ENCODE data around the gene INTS1.
"Not testable (repeated sequence)": the region's sequence is repeated elsewhere in the genome, so short reads cannot be mapped to it uniquely, and the experiment has no call there.

INTS1 gene

GRCh38 chr7:1529383-1530116 is 25.4 kb upstream of the INTS1 start:
- DNase-seq, result no peak

- DNase-seq, result no peak
Observed at GRCh38 chr7:1526271-1526754, 22.1 kb upstream of the INTS1 start.

- DNase-seq, result no peak
Observed at GRCh38 chr7:1525409-1525808, 21.2 kb upstream of the INTS1 start.

- no peak for DNase-seq
Observed at GRCh38 chr7:1523844-1524243, 19.7 kb upstream of the INTS1 start.

- no peak for DNase-seq
Observed at GRCh38 chr7:1523208-1523607, 19.0 kb upstream of the INTS1 start.

DNA sequence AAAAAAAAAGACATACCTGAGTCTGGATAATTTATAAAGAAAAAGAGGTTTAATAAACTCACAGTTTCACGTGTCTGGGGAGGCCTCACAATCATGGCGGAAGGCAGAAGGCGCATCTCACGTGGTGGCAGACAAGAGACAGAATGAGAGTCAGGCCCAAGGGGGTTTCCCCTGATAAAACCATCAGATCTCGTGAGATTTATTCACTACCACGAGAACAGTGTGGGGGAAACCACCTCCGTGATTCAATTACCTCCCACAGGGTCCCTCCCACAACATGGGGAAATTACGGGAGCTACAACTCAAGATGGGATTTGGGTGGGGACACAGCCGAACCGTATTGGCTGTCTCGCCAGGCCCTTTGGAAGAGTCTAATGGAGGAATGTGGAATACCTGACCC is 17.3 kb upstream of the INTS1 start:
- no peak for DNase-seq

- DNase-seq, result no peak
Observed at GRCh38 chr7:1520539-1521234, 16.5 kb upstream of the INTS1 start.

DNA sequence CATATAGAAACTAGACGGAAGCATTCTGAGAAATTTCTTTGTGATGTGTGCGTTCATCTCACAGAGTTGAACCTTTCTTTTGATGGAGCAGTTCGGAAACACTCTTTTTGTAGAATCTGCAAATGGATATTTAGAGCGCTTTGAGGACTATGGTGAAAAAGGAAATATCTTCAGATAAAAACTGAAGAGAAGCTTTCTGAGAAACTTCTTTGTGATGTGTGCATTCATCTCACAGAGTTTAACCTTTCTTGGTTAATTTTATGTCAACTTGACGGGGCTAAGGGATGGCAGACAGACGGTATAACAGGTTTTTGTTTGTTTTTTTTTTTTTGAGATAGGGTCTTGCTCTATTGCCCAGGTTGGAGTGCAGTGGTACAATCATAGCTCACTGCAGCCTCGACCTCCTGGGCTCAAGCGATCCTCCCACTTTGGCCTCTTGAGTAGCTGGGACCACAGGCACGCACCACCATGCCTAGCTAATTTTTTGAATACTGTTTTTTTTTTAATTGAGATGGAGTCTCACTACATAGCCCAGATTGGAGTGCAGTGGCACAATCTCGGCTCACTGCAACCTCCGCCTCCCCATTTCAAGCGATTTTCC is 15.2 kb upstream of the INTS1 start:
- not testable (repeated sequence) for DNase-seq

GRCh38 chr7:1516586-1517251 is 12.5 kb upstream of the INTS1 start:
- DNase-seq, result no peak

GRCh38 chr7:1515509-1515967 is 11.3 kb upstream of the INTS1 start:
- not testable (repeated sequence) for DNase-seq

GRCh38 chr7:1514995-1515401 is 10.8 kb upstream of the INTS1 start:
- DNase-seq, result no peak

DNA sequence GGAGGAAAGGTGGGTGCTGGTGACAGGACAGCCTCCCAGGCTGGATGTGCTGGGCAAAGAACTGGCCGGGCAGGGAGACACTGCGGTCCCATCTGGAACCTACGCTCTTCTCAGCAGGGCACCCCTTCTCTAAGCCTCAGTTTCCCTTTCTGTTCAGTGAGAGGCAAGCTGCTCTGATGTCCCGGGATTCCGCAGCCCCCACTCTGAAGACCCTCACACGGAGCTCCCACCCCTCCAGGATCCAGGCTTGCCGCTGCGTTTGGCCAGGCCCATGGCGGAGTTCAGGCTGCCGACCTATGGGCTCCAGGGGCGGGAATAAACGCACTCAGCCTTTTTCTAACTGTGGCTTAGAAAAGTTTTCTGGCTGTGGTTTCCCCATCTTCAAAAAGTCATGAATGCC is 10.2 kb upstream of the INTS1 start:
- DNase-seq, result no peak

DNA sequence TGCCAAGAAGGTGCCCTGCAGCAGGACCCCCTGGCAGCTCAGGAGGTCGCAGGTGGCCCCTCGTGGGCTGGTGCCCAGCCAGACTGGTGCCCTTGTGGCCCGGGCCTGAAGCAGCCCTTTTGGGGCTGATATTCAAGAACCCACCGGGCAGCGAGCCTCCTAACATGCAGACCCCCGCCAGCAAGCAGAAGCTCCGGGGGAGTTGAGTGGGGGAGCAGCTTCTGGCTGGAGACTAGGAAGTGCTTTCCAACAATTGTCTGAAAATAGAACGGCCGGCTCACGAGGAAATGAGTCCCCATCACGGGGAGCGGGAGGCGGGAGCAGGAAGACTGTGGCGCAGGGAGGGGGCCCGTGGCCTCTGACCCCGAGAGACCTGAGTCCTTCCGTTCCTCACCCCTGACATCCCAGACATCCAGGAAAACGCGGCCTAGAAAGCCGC is 9.5 kb upstream of the INTS1 start:
- DNase-seq, result no peak

DNA sequence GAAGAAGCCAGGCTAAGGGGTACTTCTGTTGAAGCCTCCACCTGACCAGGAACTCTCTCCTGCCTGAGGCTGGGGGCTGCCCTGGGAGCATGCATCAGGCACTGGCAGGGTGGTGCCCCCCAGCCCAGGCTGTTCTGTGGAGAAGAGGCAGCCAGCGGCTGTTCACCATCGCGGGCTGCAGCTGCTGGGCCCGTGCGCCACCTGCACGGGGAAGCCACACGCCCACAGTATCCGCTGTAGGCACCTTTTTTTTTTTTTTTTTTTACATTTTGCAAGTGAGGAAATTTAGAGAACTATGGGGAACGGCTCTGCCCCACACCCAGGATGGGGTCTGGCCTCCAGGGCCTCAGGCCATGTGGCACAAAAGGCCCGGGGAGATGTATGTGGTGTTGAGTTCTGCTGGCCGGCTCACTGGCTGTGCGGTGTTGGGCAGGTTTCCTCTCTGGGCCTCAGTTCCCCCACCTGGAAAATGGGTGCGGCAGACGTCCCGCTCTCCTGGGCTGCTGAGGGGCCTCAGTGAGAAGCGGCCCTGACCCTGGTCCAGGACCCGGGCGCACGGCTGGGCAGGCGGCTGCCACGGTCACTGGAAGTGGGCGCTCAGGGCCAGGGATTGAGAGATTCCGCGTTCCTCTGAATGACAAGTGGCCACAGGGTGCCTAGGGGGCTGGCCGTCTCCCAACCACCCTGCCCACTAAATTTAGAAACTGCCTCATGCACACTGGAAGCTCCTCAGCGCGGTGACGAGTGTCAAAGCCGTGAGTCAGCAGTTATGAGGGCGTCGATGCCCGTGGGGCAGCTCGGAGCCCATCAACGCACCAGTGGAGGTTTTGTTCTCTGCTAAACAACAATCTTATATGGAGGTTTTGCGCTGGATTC is 8.8 kb upstream of the INTS1 start:
- no peak for DNase-seq

GRCh38 chr7:1511444-1512422 is 7.5 kb upstream of the INTS1 start:
- DNase-seq, result no peak

- no peak for DNase-seq
Observed at GRCh38 chr7:1510780-1511154, 6.6 kb upstream of the INTS1 start.

GRCh38 chr7:1509226-1509625 is 5.0 kb upstream of the INTS1 start:
- DNase-seq, result no peak

DNA sequence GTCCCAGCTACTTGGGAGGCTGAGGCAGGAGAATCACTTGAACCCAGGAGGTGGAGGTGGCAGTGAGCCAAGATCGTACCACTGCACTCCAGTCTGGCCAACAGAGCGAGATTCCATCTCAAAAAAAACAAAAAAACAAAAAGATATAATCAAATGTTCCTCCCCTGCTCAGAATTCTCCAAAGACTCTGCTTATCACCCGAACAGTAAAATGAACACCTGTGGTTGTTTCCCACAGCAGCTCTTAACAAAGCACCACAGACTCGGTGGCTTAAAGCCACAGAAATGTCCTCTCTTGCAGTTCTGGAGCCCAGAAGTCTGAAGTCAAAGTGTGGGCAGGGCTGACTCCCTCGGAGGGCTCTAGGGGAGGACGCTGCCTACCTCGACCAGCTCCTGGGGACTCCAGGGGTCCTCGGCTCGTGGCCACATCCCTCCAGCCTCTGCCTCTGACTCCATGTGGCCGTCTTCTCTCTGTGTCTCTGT is 4.1 kb upstream of the INTS1 start:
- no peak for DNase-seq

- DNase-seq, result no peak
Observed at GRCh38 chr7:1505731-1506550, 1.8 kb upstream of the INTS1 start.

DNA sequence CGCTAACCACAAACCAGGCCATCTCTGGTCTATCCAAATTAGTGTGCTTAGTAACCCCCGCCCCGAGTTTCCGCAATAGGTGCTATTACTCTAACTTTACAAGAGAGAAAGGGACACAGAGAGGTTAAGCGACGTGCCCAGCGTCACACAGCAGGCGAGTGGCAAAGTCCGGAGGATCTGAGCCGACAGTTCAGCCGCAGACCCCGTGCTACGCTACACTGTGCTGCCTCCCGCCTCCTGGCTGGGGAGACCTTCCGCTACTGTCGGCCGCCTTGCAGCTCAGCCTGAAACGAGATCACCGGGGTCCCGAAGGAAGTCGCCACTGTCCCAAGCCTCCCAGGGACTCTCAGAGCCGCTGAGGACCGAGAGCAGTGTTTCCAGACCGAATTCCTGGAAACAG is 799 bp downstream of the INTS1 start:
- no peak for DNase-seq
